SKM-1 (cell line): ENCODE results near the gene EFCAB8.

Experiments used
- DNase-seq: peaks from one replicate; lab custom pipeline; 2025; ENCODE audit not compliant: unreplicated experiment; lab: John Stamatoyannopoulos, UW

The EFCAB8 gene

DNA sequence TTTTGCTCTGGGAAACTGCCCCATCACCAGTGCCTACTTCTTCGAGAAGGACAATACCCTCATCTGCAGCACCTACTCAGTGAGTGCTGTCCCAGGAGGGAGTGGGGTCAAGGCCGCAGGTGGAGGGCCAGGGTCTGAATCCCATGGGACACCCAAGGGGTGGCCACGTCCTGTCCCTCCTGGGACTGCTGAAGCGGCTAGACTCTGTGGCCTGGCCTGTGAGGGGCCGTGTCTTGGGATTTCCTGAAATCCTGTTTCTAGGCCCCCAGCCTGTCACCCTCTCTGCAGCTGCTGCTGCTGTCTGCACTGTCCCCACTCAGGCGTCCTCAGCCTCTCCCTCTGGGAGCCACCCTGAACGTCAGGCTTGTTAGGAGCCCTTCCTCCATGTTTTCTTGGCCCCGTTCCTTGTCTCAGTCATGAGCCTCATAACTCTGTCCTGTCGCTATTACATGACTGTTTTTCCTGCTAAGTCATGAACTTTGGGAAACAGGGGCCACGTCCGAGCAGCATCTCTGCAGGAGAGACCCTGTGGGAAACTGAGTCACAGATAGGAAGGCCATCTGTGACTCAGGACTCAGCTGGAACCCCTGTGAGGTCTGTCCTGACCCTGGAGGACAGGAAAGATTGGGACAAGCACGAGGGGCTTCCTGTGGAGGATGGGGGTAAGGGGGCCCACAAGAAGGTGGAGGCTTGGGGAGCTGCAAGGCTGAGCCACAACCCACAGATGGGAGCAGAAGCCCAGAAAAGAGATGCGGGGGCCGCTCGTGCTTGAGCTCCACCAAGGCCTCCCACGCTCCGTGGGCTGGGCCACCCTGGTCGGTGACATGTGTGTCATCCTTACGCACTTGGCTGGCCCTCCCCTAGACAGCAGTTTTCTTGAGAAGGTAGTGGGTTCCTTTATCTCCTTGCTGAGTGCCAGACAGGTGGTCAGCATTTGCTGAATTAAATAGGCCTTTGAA lies 49.9 kb downstream of the EFCAB8 start:
- no peak for DNase-seq

DNA sequence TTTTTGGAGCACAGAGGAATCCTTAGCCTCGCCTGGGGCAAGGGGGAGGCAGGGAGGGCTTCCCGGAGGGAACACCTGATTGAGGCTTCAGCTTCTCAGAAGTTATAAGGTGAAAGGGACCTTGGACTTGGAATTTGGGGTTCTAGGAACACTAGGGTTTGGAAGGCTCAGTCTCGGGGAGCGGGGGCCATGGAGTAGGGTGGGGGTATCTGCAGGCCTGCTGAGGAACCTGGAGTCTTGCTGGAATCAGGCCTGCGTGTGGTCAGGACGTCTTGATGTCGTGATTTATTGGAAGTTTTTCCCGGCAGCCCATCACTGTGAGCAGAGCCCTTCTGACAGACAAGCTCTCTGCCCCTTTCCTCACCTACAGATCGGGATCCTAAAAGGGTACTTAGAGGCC lies 50.7 kb downstream of the EFCAB8 start:
- DNase-seq = no peak

- DNase-seq = no peak
Measured at GRCh38 chr20:32909896-32910571, 51.3 kb downstream of the EFCAB8 start.

DNA sequence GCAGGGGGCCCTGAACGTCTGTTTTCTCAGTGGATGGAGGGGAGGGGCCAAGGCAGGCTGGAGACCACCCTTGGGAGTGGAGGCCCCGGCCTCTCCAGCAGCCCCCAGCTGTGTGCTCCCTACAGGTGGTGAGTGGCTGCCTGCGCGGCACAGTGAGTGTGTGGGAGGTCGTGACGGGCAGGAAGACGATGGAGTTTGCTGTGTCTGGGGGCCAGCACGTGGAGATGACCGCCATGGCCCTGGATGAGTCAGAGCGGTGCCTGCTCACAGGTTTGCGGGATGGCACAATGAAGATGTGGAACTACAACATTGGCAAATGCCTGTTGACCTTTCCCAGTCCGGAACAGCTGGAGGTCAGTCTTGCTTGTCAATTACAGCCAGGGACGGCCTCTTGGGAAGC lies 52.6 kb downstream of the EFCAB8 start:
- DNase-seq = no peak

DNA sequence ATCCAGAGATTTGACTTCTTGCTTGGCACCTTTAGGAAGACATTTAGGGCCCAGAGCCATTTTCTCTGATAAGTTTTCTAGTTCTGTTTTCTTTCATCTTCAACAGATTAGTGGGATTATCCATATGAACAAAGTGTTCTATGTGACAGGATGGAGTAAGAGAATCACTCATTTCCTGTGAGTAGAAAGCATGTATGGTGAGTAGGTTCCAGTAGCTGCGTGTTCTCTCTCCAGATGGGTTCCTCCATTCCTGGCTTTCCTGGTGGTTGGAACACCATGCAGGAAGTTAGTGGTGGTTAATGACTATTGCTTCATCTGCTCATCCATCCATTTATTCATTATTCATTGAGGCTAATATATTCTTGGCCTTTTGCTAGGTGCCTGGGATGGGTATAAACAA lies 54.0 kb downstream of the EFCAB8 start:
- no peak for DNase-seq

GRCh38 chr20:32914031-32914430 lies 55.3 kb downstream of the EFCAB8 start:
- no peak for DNase-seq

GRCh38 chr20:32917191-32917950 lies 58.6 kb downstream of the EFCAB8 start:
- DNase-seq = no peak

DNA sequence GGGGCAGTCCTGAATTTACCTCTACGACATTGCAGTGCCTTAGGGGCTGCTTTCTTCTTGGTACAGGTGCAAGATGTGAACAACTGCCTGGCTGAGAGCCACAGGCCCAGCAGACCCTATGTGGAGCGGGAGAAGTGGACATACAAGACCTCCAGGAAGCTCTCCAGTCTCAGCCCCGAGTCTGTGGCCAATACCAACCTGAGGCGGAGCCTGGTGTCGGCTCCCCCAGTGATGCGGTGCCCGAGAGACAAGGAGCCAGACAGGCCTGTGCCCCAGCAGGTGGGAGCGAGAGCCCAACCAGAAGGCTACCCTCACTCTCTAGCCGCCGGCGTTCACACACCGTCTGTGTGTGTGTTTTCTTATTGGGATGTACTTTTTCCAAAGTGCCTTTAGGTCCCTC lies 59.6 kb downstream of the EFCAB8 start:
- DNase-seq = no peak

DNA sequence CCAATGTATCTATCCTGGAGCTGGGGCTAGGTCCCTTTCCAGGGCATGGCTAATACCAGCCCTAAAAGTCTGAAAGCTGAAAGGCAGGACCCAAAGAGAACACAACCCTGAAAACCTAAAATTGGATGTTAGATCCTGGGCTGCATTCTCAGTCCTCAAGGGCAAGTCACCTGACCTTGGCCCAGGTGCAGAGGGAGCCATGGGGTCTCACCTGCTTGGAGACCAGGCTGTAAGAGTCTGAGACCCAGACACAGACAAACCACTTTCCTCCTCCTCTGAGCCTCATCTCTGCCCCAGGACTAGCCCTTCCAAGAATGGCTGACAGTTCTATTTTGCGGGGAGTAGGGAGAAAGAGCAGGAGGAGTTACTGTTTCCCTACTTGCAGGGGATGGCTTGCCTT lies 60.0 kb downstream of the EFCAB8 start:
- no peak for DNase-seq

- no peak for DNase-seq
Measured at GRCh38 chr20:32920066-32920465, 61.3 kb downstream of the EFCAB8 start.

DNA sequence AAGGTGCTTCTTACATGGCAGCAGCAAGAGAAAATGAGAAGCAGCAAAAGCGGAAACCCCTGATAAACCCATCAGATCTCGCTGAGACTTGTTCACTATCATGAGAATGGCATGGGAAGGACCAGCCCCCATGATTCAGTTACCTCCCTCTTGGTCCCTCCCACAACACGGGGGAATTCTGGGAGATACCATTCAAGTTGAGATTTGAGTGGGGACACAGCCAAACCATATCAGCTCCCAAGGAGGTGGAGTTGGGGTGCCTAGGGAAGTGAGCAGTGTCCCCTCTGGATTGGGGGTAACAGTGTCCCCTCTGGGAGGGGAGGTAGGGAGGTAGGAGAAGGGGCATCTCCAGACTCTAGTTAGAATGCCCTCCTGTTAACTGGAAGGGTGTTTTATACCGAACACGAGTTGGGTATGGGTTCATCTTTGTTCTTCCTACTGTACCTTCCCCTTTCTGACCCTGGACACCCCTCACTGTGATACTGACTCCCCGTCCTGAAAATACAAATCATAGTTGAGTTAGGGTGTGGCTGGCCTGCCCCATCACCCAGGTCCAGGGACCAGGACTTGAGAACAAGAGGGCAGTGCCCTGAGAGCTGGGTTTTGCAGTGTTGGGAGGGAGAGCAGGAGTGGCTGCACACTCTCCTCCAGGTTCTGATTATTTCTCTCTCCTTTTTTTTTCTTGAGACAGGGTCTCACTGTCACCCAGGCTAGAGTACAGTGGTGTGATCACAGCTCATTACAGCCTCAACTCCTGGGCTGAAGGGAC lies 62.0 kb downstream of the EFCAB8 start:
- DNase-seq = no peak

DNA sequence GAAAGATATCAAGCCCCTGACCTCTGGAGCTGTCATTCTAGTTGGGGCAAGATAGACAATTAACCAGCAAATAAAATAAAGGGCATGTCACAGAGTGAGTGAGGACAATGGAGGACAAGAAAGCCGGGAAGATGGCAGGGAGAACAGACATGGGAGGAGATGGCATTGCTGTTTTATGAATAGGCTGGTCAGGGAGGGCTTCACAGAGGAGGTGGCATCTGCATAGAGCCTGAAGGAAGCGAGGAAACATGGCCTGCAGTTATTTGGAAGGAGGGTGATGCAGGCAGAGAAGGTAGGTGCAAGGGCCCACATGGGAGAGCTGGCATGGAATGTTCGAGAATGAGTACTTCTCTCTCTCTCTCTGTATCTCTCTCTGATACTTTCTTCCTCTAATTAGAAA lies 63.7 kb downstream of the EFCAB8 start:
- no peak for DNase-seq

- DNase-seq = no peak
Measured at GRCh38 chr20:32924781-32925180, 66.1 kb downstream of the EFCAB8 start.

DNA sequence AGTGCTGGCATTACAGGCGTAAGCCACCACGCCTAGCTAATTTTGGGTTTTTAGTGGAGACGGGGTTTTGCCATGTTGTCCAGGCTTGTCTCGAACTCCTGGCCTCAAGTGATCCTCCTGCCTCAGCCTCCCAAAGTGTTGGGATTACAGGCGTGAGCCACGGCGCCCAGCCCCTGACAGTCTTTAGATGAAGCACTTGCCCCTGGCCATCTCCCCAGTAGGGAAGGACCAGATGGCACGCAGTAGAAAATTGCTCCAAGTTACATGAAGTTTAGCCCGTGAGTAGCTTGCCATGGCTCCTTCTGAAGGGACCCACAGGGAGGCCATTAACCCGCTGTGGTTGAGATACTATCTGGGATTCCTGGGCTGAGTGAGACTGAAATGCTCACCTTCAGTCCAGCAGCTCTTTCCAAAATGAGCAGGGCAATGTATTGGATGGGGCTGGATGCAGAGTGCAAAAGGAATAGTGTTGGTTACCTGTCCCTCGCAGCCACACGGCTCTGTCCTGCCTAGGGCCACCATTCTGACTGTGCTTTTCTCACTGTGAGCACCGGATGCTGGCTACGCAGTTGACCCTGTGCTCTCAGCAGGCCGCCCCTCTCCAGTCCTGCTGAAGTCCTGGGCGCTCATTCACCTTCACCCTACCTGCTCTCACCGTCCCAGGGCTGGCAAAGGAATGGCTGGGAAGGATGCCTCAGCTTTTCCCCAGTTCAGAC lies 66.9 kb downstream of the EFCAB8 start:
- DNase-seq = no peak

DNA sequence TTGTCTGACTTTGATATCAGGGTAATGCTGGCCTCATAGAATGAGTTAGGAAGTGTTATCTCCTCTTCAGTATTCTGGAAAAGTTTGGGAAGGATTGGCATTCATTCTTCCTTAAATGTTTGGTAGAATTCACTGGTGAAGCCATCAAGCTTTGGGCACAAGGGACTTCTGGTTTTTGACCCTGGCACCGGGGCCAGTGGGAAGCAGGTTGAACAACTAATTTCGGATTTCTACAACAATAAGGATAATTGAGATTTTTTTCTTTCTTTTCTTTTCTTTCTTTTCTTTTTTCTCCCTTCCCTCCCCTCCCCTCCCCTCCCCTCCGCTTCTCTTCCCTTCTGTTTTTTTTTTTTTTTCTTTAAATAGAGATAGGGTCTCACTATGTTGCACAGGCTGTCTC lies 70.4 kb downstream of the EFCAB8 start:
- no peak for DNase-seq

GRCh38 chr20:32930181-32930580 lies 71.5 kb downstream of the EFCAB8 start:
- DNase-seq = no peak

DNA sequence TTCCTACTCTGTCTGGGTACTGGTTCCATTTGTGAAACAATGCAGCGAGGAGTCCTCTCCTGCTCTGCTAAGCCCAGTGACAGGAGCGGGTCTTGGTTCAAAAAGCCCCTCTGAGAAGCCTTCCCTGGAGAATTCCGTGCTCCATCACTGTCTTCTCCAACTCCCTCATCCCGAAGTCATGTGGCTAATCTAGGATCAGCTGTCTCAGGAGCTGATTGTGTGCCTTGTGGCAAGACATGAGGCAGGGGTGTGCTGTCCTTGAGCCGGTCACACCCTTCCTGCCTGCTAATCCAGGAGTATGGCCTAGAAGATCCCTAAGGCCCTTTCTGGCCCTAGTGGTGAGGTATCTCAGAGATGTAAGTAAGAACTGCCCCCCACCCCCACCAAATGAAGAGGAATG lies 72.0 kb downstream of the EFCAB8 start:
- no peak for DNase-seq

GRCh38 chr20:32934580-32934979 lies 75.9 kb downstream of the EFCAB8 start:
- no peak for DNase-seq

DNA sequence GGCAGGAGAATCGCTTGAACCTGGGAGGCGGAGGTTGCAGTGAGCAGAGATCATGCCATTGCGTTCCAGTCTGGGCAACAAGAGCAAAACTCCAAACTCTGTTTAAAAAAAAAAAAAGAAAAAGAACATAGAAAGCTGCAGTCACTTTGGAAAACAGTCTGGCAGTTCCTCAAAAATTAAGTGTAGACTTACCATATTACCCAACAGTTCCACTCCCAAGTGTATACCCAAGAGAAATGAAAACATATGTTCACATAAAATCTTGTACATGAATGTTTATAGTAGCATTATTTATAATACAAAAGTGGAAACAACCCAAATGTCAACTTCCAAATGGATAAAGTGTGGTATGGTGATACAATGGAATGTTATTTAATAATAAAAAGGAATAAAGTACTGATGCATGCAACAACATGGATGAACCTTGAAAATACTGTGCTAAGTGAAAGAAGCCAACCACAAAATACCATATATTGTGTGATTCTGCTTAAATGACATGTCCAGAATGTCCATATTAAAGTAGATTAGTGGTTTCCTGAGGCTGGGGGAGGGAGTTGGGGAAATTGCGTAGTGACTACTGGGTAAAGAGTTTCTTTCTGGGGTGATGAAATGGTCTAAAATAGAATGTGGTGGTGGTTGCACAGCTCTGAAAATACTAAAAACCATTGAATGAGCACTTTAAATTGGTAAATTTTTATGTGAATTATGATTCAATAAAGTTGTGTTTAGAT lies 82.6 kb downstream of the EFCAB8 start:
- peak; percentile 60 for DNase-seq
